NB4 (cell line): Measurements from ENCODE around the gene IL17B.

Experiments used
- DNase-seq: peaks from one replicate; pipeline ENCODE4 v3.0.0; 2010; ENCODE audit warnings: low read depth
- H3K4me3 ChIP-seq: one replicate; pipeline ENCODE4 v1.5.1; 2011; ENCODE audit warnings: mild to moderate bottlenecking, low read depth, low read length, moderate library complexity
- CTCF ChIP-seq: IDR thresholded peaks from one replicate; pipeline ENCODE4 v1.5.1; 2012; ENCODE audit warnings: low read depth, low read length
- MAX ChIP-seq: IDR thresholded peaks from 2 replicates; pipeline ENCODE4 v1.6.1; 2011; ENCODE audit warnings: low read depth, low read length
- MYC ChIP-seq: IDR thresholded peaks from 2 replicates; pipeline ENCODE4 v1.6.1; 2011; ENCODE audit warnings: low read depth, low read length
- POLR2A ChIP-seq: IDR thresholded peaks from 2 replicates; pipeline ENCODE4 v1.6.1; 2011; ENCODE audit warnings: mild to moderate bottlenecking; ENCODE audit not compliant: insufficient read length; ENCODE audit errors: extremely low read depth

The IL17B gene

GRCh38 chr5:149404746-149405549, 25.9 kb upstream of the IL17B start:
- DNase-seq: peak; percentile 93
- TF ChIP-seq POLR2A (no peak), CTCF (no peak), MAX (no peak), MYC (no peak)
- peak overlapping the region; percentile 21 for H3K4me3 ChIP-seq

DNA sequence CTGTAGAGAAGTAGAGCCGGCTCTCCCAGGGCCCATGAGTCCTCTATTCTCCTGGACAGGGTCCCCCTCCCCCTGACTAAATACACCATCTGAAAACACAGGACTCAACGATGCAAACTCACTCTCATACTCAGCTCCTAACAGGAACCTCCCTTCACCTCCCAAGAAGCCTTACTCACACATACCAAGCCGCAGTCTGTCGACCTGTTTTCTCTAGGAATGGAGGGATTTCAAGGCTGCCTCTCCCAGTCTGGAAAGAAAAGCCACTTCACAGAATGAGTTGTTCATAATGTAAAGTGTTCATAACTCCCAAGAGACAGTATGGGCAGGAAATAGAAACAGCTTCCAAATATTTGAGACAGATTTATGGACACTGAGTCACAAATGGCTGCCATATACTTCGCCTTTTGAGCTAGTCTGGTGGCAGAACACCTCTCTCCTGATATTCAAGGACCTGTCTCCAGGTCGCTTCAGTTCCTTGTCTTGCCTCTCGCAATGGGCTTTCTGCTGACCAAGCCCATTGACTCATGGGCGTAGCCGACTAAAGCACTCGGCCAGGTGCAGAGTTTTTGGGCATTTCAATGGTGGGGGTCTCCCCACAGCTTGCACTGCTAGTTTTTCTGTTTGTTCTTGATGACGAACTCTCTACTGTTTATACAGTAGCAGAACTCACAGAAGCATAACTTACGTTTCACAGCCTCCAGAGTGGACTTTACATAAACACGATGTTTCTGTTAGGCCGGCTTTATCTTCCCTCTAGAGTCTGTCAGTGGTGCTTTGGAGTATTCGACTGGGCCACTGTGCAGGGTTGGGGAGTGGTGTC, 25.0 kb upstream of the IL17B start:
- H3K4me3 ChIP-seq: peak overlapping the region; percentile 3
- no peak for TF ChIP-seq POLR2A
- no peak for TF ChIP-seq MAX
- no peak for TF ChIP-seq CTCF
- TF ChIP-seq MYC: no peak

GRCh38 chr5:149402291-149402690, 23.2 kb upstream of the IL17B start:
- H3K4me3 ChIP-seq: no peak overlapping the region
- no peak for DNase-seq
- TF ChIP-seq POLR2A (no peak), CTCF (no peak), MYC (no peak), MAX (no peak)

More for the DNA sequence above, 25.0 kb upstream of the IL17B start:
- DNase-seq: peak; percentile 33

GRCh38 chr5:149401051-149401450, 22.0 kb upstream of the IL17B start:
- peak; percentile 39 for DNase-seq
- TF ChIP-seq MYC (no peak), CTCF (no peak), MAX (no peak), POLR2A (no peak)

GRCh38 chr5:149400304-149400703, 21.2 kb upstream of the IL17B start:
- no peak for TF ChIP-seq POLR2A
- TF ChIP-seq MAX: no peak
- no peak for TF ChIP-seq CTCF
- no peak for TF ChIP-seq MYC
- H3K4me3 ChIP-seq: no peak overlapping the region
- DNase-seq: no peak

More at GRCh38 chr5:149401051-149401450, 22.0 kb upstream of the IL17B start:
- no peak overlapping the region for H3K4me3 ChIP-seq
